K562 (cell line): ENCODE measurements around the gene TTC32. TPM values are rescaled to one million over a fixed set of nuclear protein-coding genes. Genes with fewer than 3 reads are reported as not detected.

Experiments used
- ATAC-seq: fragments of 200-7000 bp; cut with Tn5 transposase; 3 replicates; pipeline ENCODE4 v1.9.1; 2020; ENCODE audit warnings: moderate library complexity
- BruUV-seq: library from RNA; stranded (reverse); fragments of 400-500 nt; replicated peaks from 2 replicates; lab custom pipeline; 2021; lab: Mats Ljungman, UMichigan
- CTCF ChIA-PET: fragments of 300-600 bp; formaldehyde crosslinking; extraction: SDS; loops from one replicate; lab custom pipeline; 2021; ENCODE audit warnings: low intra/inter-chr PET ratio; lab: Yijun Ruan, JAX
- POLR2A ChIA-PET: fragments of 300-600, 350-650 bp; sonication (Branson Sonifier 250); formaldehyde crosslinking; extraction: SDS; loops from one replicate; lab custom pipeline; 2021; ENCODE audit warnings: antibody characterized with exemption, inconsistent platforms; lab: Yijun Ruan, JAX
- DNase-seq, 4 experiments: peaks; one replicate each; pipeline versions ENCODE4 v3.0.0 to v3.0.0-alpha.2; 2011 to 2018; ENCODE audit warnings: low spot score in 3 of 4, mixed read lengths in 3 of 4; ENCODE audit errors: extremely low read depth in 1 of 4
- FAIRE-seq: peaks from 2 replicates; lab custom pipeline; 2011; peaks lifted over from hg19 to GRCh38; lab: Jason Lieb, UNC
- H2AFZ ChIP-seq: 2 replicates; pipeline ENCODE4 v1.6.0; 2011; ENCODE audit warnings: low read depth, low read length, control low read depth, inconsistent platforms
- H3K27ac ChIP-seq: fragments of 200-600 bp; 3 replicates; pipeline ENCODE4 v1.8.0; 2011; ENCODE audit warnings: low read depth, mild to moderate bottlenecking, control low read depth, inconsistent platforms, low read length, moderate library complexity, mixed read lengths; ENCODE audit errors: extremely low read depth
- H3K27me3 ChIP-seq, 2 experiments: fragments of 300-600 bp in 1 of 2; 2 replicates in 1 of 2; 3 replicates in 1 of 2; pipeline versions ENCODE4 v1.6.0 to v1.8.0; 2011; ENCODE audit warnings: inconsistent platforms in 2 of 2, low read length in 2 of 2, mild to moderate bottlenecking in 1 of 2, mixed read lengths in 1 of 2, moderate library complexity in 1 of 2; ENCODE audit not compliant: control insufficient read depth in 2 of 2, insufficient read depth in 2 of 2
- H3K36me3 ChIP-seq: fragments of 300-600 bp; 3 replicates; pipeline ENCODE4 v1.8.0; 2011; ENCODE audit warnings: mild to moderate bottlenecking, low read length, inconsistent platforms; ENCODE audit not compliant: control insufficient read depth, insufficient read depth
- H3K4me1 ChIP-seq, 2 experiments: fragments of 200-600 bp in 1 of 2; replicated peaks in 1 of 2; 2 replicates in 1 of 2; 3 replicates in 1 of 2; pipeline versions ENCODE4 v1.5.1 to v1.8.0; 2011; ENCODE audit warnings: inconsistent platforms in 2 of 2, low read length in 2 of 2, mild to moderate bottlenecking in 1 of 2, mixed read lengths in 1 of 2, moderate library complexity in 1 of 2; ENCODE audit not compliant: control insufficient read depth in 2 of 2, insufficient read depth in 2 of 2
- H3K4me2 ChIP-seq: 2 replicates; pipeline ENCODE4 v1.6.1; 2011; ENCODE audit warnings: low read length, control low read depth, inconsistent platforms, mixed read lengths; ENCODE audit not compliant: insufficient read depth
- H3K4me3 ChIP-seq: fragments of 200-600 bp; sonication (generic), shearing (Covaris generic); 2 replicates; pipeline ENCODE4 v1.5.1; 2016; ENCODE audit warnings: control low read depth, inconsistent platforms
- H3K79me2 ChIP-seq: fragments of 200-600 bp; 3 replicates; pipeline ENCODE4 v1.8.0; 2011; ENCODE audit warnings: low read length, inconsistent platforms; ENCODE audit not compliant: control insufficient read depth, insufficient read depth
- H3K9ac ChIP-seq, 2 experiments: 2 replicates each; pipeline versions ENCODE4 v1.6.0 to v1.6.1; 2011; ENCODE audit warnings: low read depth in 2 of 2, low read length in 2 of 2, control low read depth in 1 of 2, inconsistent platforms in 1 of 2, mild to moderate bottlenecking in 1 of 2, mixed read lengths in 1 of 2; ENCODE audit not compliant: insufficient read depth in 1 of 2
- H3K9me1 ChIP-seq: one replicate; pipeline ENCODE4 v1.6.0; 2011; ENCODE audit warnings: inconsistent platforms, mild to moderate bottlenecking, low read length, moderate library complexity; ENCODE audit not compliant: control insufficient read depth, insufficient read depth
- H3K9me3 ChIP-seq: replicated peaks from 2 replicates; pipeline ENCODE4 v1.5.1; 2011; ENCODE audit warnings: low read depth, low read length, inconsistent platforms; ENCODE audit not compliant: control insufficient read depth, insufficient read depth
- H4K20me1 ChIP-seq: replicated peaks from 2 replicates; pipeline ENCODE4 v1.6.1; 2011; ENCODE audit warnings: low read length, inconsistent platforms, mixed read lengths; ENCODE audit not compliant: control insufficient read depth, insufficient read depth
- ATF1 ChIP-seq, 2 experiments: fragments of 450-650 bp in 1 of 2; IDR thresholded peaks; 2 replicates each; pipeline ENCODE4 v1.6.1; 2016; ENCODE audit warnings: missing compliant biosample characterization in 1 of 2, missing genetic modification characterization in 1 of 2
- BDP1 ChIP-seq: IDR thresholded peaks from 3 replicates; pipeline ENCODE4 v1.6.1; 2011; ENCODE audit not compliant: insufficient read length, insufficient read depth
- HEY1 ChIP-seq: fragments of 250-450 bp; sonication (Bioruptor Pico); IDR thresholded peaks from 2 replicates; pipeline ENCODE4 v1.5.0; 2020; ENCODE audit warnings: mild to moderate bottlenecking, moderate library complexity, borderline replicate concordance
- MYNN ChIP-seq, 2 experiments: sonication (generic); formaldehyde crosslinking in 1 of 2; IDR thresholded peaks; 2 replicates each; pipeline versions ENCODE4 v1.5.0 to v1.6.1; 2016 to 2020; ENCODE audit warnings: antibody characterized with exemption in 1 of 2, missing genetic modification reagents in 1 of 2
- SMAD3 ChIP-seq: fragments of 450-650 bp; formaldehyde crosslinking; conservative IDR thresholded peaks from 2 replicates; pipeline ENCODE4 v1.4.0; 2020; ENCODE audit warnings: mild to moderate bottlenecking
- TAF1 ChIP-seq: IDR thresholded peaks from 2 replicates; pipeline ENCODE4 v1.6.1; 2011; ENCODE audit warnings: mild to moderate bottlenecking, low read length, moderate library complexity; ENCODE audit not compliant: insufficient read depth, control insufficient read depth, severe bottlenecking; ENCODE audit errors: extremely low read depth
- ZNF134 ChIP-seq: fragments of 250-450 bp; sonication (Bioruptor Pico); conservative IDR thresholded peaks from 2 replicates; pipeline ENCODE4 v1.4.0; 2020
- ZNF507 ChIP-seq: conservative IDR thresholded peaks from 2 replicates; pipeline ENCODE4 v1.6.1; 2017; ENCODE audit warnings: missing genetic modification characterization, missing compliant biosample characterization
- WGBS: fragments of 100-300 bp; shearing (Covaris generic); methylation state at CpG from one replicate; pipeline ENCODE4 v1.1.6; 2016; ENCODE audit warnings: low coverage, mixed read lengths; ENCODE audit not compliant: insufficient coverage; ENCODE audit errors: missing lambda C conversion rate; 5-methylcytosine and 5-hydroxymethylcytosine counted together
- in situ Hi-C: fragments of 300-500 bp; cut with MboI; formaldehyde crosslinking; loops from 4 replicates; pipeline ENCODE4 v1.15.0; 2018; ENCODE audit warnings: inconsistent platforms, mixed read lengths
- intact Hi-C: fragments of 100-400 bp; cut with micrococcal nuclease; formaldehyde crosslinking; loops from 2 replicates; pipeline ENCODE4 v1.14.2; 2022
- polyA plus RNA-seq, 8 experiments: library from polyadenylated mRNA; depleted of rRNA in 4 of 8; stranded (reverse) in 5 of 8; unstranded in 3 of 8; fragments of >200 nt; fragmentation: Nextera tagmentation in 2 of 8; fragmentation: Illumina TruSeq in 1 of 8; extraction: Ambion mirVana in 2 of 8; extraction: Trizol in 1 of 8; gene quantifications; 2 replicates each; pipeline versions ENCODE4 v1.2.1 to v1.2.3, GENCODE V29; 2011 to 2014; ENCODE audit warnings: inconsistent platforms in 1 of 8, missing spikeins in 1 of 8
- total RNA-seq, 7 experiments: library from RNA; depleted of rRNA in 6 of 7; stranded (reverse); fragments of >200 nt in 6 of 7; fragmentation: Illumina TruSeq in 2 of 7; extraction: Trizol in 2 of 7; gene quantifications; 2 replicates each; pipeline versions ENCODE4 v1.2.1 to v1.2.3, GENCODE V29; 2011 to 2021; ENCODE audit warnings: low replicate concordance in 1 of 7
- TF ChIP-seq, protein P1 (sequence below): fragments of 450-650 bp; formaldehyde crosslinking; IDR thresholded peaks from 2 replicates; pipeline ENCODE4 v1.4.0; 2020; ENCODE audit warnings: mild to moderate bottlenecking, mixed read lengths

The TTC32 gene
- total and polyA plus RNA-seq, 9 of the 15 experiments (the other 6 are each of a cell fraction or from before 2014, with no cell fraction given): 27.6 to 71.4 (median 52.6) TPM

DNA sequence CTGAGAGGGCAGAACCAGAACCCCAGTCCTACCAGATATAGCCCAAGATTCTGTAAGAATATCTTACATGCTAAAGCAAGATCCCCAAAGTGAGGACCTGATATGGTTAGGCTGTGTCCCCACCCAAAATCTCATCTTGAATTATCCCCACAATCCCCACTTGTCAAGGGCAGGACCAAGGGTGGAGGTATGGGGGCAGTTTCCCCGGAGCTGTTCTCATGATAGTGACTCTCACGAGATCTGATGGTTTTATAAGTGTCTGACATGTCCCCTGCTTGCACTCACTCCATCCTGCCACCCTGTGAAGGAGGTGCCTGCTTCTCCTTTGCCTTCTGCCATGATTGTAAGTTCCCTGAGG, 19.9 kb downstream of the TTC32 start:
- Histone ChIP-seq H3K9me1 (no peaks in the 10 kb centered on the region), H3K4me3 (no peak overlapping the region), H3K79me2 (no peaks in the 10 kb centered on the region), H2AFZ (no peak overlapping the region), H3K4me2 (no peak overlapping the region), H3K9ac (no peak overlapping the region), H3K27ac (no peak overlapping the region), H4K20me1 (no peaks in the 10 kb centered on the region), H3K27me3 (no peaks in the 10 kb centered on the region), H3K9me3 (no peaks in the 10 kb centered on the region), H3K4me1 (peaks cover 0 to 4% of the 10 kb centered on the region in 2 experiments; a peak in 1 of 5 replicates), H3K36me3 (no peaks in the 10 kb centered on the region)
- BruUV-seq: no TSS peak
- ATAC-seq: no peak
- DNase-seq: no peak
- TF ChIP-seq MYNN (IDR thresholded peaks at IDR 0.05) (no peak), MYNN (CRISPR knock-in tag; IDR thresholded peaks at IDR 0.05) (no peak), ZNF134 (CRISPR knock-in tag) (no peak), HEY1 (CRISPR knock-in tag) (no peak), BDP1 (no peak), TAF1 (no peak), ZNF507 (no peak), SMAD3 (no peak), ATF1 (CRISPR knock-in tag; IDR thresholded peaks at IDR 0.05) (no peak), ATF1 (tag; IDR thresholded peaks at IDR 0.05) (no peak)
- TF ChIP-seq, protein P1, sequence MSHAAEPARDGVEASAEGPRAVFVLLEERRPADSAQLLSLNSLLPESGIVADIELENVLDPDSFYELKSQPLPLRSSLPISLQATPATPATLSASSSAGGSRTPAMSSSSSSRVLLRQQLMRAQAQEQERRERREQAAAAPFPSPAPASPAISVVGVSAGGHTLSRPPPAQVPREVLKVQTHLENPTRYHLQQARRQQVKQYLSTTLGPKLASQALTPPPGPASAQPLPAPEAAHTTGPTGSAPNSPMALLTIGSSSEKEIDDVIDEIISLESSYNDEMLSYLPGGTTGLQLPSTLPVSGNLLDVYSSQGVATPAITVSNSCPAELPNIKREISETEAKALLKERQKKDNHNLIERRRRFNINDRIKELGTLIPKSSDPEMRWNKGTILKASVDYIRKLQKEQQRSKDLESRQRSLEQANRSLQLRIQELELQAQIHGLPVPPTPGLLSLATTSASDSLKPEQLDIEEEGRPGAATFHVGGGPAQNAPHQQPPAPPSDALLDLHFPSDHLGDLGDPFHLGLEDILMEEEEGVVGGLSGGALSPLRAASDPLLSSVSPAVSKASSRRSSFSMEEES (CRISPR knock-in tag): no peak
- FAIRE-seq: no peak
- POLR2A ChIA-PET: no interaction called here
- 0% methylated on average over 2 of the region's 2 CpGs for WGBS
- in situ Hi-C loops: no loop called here
- intact Hi-C loops: loop anchor here (10.0 kb wide), 1 partner anchor 1327 kb away; no protein-coding TSS in a partner anchor
- CTCF ChIA-PET: no interaction called here
